ENCODE data around the gene RIPOR3.

RIPOR3 gene

DNA sequence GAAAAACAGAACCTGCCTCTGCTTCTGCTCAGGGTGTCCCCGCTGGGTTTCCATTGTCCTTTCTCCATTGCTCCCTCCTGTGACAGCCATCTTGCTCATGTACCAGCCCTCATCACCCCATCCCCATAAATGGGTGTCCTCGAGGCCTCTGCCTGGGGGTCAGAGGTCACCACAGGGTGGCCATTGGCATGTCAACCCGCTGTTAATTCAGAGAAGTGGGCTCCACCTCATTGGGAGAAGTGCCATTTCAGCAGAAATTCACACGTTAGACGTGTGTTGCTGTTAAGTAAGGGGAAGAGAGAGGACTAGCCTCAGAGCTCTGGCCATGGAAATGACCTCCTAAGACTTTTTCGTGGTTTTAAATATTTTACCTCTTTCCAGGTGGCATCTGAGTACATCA lies 109.2 kb downstream of the RIPOR3 start:
- Histone ChIP-seq H3K27ac (replicated peaks) (no peak overlapping the region), H3K4me3 (replicated peaks; ENCODE audit: insufficient read depth, low read length) (no peak overlapping the region), H3K27me3 (ENCODE audit: insufficient read depth, poor library complexity, severe bottlenecking) (no peaks in the 10 kb centered on the region)
- TF ChIP-seq SPI1 (IDR thresholded peaks at IDR 0.05; ENCODE audit: borderline replicate concordance, low read depth) (no peak), GABPA (IDR thresholded peaks at IDR 0.05; ENCODE audit: low read depth) (no peak), POLR2AphosphoS5 (IDR thresholded peaks at IDR 0.05; ENCODE audit: low read depth) (no peak)
- TF ChIP-seq, protein P1, sequence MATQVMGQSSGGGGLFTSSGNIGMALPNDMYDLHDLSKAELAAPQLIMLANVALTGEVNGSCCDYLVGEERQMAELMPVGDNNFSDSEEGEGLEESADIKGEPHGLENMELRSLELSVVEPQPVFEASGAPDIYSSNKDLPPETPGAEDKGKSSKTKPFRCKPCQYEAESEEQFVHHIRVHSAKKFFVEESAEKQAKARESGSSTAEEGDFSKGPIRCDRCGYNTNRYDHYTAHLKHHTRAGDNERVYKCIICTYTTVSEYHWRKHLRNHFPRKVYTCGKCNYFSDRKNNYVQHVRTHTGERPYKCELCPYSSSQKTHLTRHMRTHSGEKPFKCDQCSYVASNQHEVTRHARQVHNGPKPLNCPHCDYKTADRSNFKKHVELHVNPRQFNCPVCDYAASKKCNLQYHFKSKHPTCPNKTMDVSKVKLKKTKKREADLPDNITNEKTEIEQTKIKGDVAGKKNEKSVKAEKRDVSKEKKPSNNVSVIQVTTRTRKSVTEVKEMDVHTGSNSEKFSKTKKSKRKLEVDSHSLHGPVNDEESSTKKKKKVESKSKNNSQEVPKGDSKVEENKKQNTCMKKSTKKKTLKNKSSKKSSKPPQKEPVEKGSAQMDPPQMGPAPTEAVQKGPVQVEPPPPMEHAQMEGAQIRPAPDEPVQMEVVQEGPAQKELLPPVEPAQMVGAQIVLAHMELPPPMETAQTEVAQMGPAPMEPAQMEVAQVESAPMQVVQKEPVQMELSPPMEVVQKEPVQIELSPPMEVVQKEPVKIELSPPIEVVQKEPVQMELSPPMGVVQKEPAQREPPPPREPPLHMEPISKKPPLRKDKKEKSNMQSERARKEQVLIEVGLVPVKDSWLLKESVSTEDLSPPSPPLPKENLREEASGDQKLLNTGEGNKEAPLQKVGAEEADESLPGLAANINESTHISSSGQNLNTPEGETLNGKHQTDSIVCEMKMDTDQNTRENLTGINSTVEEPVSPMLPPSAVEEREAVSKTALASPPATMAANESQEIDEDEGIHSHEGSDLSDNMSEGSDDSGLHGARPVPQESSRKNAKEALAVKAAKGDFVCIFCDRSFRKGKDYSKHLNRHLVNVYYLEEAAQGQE (IDR thresholded peaks at IDR 0.05; ENCODE audit: insufficient replicate concordance, low read depth): no peak
- TF ChIP-seq, protein P2, sequence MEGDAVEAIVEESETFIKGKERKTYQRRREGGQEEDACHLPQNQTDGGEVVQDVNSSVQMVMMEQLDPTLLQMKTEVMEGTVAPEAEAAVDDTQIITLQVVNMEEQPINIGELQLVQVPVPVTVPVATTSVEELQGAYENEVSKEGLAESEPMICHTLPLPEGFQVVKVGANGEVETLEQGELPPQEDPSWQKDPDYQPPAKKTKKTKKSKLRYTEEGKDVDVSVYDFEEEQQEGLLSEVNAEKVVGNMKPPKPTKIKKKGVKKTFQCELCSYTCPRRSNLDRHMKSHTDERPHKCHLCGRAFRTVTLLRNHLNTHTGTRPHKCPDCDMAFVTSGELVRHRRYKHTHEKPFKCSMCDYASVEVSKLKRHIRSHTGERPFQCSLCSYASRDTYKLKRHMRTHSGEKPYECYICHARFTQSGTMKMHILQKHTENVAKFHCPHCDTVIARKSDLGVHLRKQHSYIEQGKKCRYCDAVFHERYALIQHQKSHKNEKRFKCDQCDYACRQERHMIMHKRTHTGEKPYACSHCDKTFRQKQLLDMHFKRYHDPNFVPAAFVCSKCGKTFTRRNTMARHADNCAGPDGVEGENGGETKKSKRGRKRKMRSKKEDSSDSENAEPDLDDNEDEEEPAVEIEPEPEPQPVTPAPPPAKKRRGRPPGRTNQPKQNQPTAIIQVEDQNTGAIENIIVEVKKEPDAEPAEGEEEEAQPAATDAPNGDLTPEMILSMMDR (IDR thresholded peaks at IDR 0.05; ENCODE audit: insufficient read depth, low read length): no peak
- DNase-seq (ENCODE audit: low read depth in 1 of 2, low spot score in 1 of 2): no peak

DNA sequence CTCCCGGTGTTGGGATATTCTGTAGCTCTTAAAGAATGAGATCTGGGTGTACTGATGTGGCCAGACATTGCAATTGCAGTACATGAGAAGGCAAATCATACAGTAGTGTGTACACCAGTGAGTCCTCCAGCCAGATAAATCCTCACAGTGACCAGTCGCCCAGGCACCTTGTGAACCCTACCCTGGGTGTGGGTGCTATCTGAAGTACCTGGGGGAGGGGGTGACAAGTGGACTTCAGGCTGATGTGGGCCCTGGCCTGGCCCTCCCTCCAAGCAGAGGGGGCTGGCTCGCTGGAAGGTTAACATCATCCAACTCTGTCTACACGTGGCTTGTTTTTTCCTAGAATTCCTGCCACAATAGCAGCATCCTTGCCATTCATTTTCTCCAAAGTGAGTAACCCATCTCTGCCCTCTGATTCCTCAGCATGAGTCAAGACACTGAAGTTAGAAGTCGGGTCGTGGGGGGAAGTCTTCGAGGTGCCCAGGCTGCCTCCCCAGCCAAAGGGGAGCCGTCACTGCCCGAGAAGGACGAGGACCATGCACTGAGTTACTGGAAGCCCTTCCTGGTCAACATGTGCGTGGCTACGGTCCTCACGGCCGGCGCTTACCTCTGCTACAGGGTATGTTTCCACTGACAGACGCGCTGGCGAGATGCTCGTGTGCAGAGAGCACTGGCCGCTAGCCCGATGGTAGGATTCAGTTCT lies 110.3 kb downstream of the RIPOR3 start:
- DNase-seq (ENCODE audit: low read depth in 1 of 2, low spot score in 1 of 2): no peak
- no peaks in the 10 kb centered on the region for H3K27me3 ChIP-seq (ENCODE audit: insufficient read depth, poor library complexity, severe bottlenecking)
- H3K4me3 ChIP-seq (replicated peaks; ENCODE audit: insufficient read depth, low read length): no peak overlapping the region
- no peak overlapping the region for H3K27ac ChIP-seq (replicated peaks)
- TF ChIP-seq SPI1 (IDR thresholded peaks at IDR 0.05; ENCODE audit: borderline replicate concordance, low read depth): no peak
- TF ChIP-seq POLR2AphosphoS5 (IDR thresholded peaks at IDR 0.05; ENCODE audit: low read depth): no peak
- TF ChIP-seq, protein P1 (IDR thresholded peaks at IDR 0.05; ENCODE audit: insufficient replicate concordance, low read depth): no peak
- no peak for TF ChIP-seq GABPA (IDR thresholded peaks at IDR 0.05; ENCODE audit: low read depth)
- TF ChIP-seq, protein P2 (IDR thresholded peaks at IDR 0.05; ENCODE audit: insufficient read depth, low read length): no peak

DNA sequence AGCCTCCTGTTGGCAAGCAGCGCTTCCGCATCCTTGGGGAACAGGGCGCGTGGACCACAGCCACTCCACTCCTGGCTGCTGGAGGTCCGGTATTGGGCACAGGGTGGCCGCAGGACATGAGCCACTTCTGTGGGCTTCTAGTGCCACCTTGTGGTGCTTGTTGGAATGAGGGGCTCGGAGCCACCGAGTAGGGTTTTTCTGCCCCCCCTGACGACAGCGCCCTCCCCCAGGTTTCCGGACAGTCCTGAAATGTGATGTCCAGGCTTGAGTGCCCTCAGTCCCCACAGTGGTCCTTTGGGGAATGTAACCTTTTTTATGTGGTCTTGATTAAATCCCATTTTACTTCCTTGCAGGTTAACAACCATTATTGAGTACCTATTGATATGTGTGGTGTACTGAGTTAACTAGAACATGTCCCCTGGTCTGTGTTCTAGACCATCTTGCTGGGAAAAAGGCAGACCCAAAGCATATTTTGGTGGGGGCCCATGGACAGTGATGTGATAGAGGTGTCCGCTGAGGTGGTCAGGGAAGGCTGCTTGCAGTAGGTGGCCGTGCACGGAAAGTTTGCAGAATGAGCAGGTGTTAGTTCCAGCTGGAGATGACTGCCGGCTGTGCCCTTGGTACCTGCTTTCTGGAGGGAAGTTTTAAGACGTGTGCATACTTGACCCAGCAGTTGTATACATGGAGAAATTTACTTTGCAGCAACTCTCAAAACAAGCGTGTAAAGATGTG lies 111.2 kb downstream of the RIPOR3 start:
- H3K4me3 ChIP-seq (replicated peaks; ENCODE audit: insufficient read depth, low read length): no peak overlapping the region
- TF ChIP-seq, protein P1 (IDR thresholded peaks at IDR 0.05; ENCODE audit: insufficient replicate concordance, low read depth): no peak
- TF ChIP-seq POLR2AphosphoS5 (IDR thresholded peaks at IDR 0.05; ENCODE audit: low read depth): no peak
- TF ChIP-seq, protein P2 (IDR thresholded peaks at IDR 0.05; ENCODE audit: insufficient read depth, low read length): peak; percentile 68
- peak; percentile 20 to 36 for DNase-seq (ENCODE audit: low read depth in 1 of 2, low spot score in 1 of 2)
- H3K27ac ChIP-seq (replicated peaks): no peak overlapping the region
- no peaks in the 10 kb centered on the region for H3K27me3 ChIP-seq (ENCODE audit: insufficient read depth, poor library complexity, severe bottlenecking)
